ENCODE measurements around the gene NSD2.

DNA sequence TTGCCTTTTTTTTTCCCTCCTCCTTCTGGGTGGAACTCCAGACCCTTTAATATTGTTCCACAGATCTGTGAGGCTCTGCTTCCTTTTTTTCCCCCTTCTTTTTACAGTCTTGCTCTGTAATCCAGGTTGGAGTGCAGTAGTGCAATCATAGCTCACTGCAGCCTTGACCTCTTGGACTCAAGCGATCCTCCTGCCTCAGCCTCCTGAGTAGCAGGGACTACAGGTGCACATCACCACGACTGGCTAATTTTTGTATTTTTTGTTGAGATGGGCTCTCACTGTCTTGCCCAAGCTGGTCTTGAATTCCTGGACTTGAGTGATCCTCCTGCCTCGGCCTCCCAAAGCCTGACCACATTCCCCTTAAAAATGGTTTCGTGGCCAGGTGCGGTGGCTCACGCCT lies 26.8 kb downstream of the NSD2 start:
- TF ChIP-seq CTCF (optimal IDR thresholded peaks at IDR 0.05 in 1 of 3, IDR thresholded peaks at IDR 0.05 in 1 of 3, conservative IDR thresholded peaks at IDR 0.05 in 1 of 3; ENCODE audit: extremely low read depth in 1 of 3, insufficient read depth in 2 of 3, low read length in 3 of 3): no peak
- TF ChIP-seq EZH2 (IDR thresholded peaks at IDR 0.05; ENCODE audit: low read length): no peak
